GM21576 (cell line): ENCODE measurements around the gene SLFN12L.
"Not testable (repeated sequence)": the region's sequence is repeated elsewhere in the genome, so short reads cannot be mapped to it uniquely, and the experiment has no call there.

ENCODE experiments used
- ATAC-seq: cut with Tn5 transposase; IDR thresholded peaks from one replicate; pipeline ENCODE4 v1.9.1; 2021; ENCODE audit warnings: mild to moderate bottlenecking, moderate library complexity; ENCODE audit not compliant: unreplicated experiment

Gene SLFN12L

GRCh38 chr17:35537601-35538141 lies at the start of gene SLFN12L:
Gene SLFN12L (minus strand): TSS chr17:35537678. CDS start chr17:35522364, 15,314 bp downstream.
- no peak for ATAC-seq

GRCh38 chr17:35586569-35587073 lies 49.1 kb upstream of the SLFN12L start:
- ATAC-seq: no peak

GRCh38 chr17:35584061-35584460 lies 46.6 kb upstream of the SLFN12L start:
- ATAC-seq: no peak

GRCh38 chr17:35578929-35579432 lies 41.5 kb upstream of the SLFN12L start:
- ATAC-seq: no peak

GRCh38 chr17:35578197-35578928 lies 40.9 kb upstream of the SLFN12L start, which contains the start of gene PEX12:
Gene PEX12 (minus strand): TSS chr17:35578571. CDS start chr17:35578021, 550 bp downstream.
- ATAC-seq: peak; percentile 84

- ATAC-seq: no peak
Observed at GRCh38 chr17:35577830-35578196, 40.3 kb upstream of the SLFN12L start.

GRCh38 chr17:35575759-35576158 lies 38.3 kb upstream of the SLFN12L start:
- no peak for ATAC-seq

- ATAC-seq: no peak
Observed at GRCh38 chr17:35569405-35569804, 31.9 kb upstream of the SLFN12L start.

GRCh38 chr17:35568561-35568960 lies 31.1 kb upstream of the SLFN12L start:
- ATAC-seq: no peak

GRCh38 chr17:35566968-35567367 lies 29.5 kb upstream of the SLFN12L start:
- ATAC-seq: no peak

GRCh38 chr17:35563181-35563580 lies 25.7 kb upstream of the SLFN12L start:
- not testable (repeated sequence) for ATAC-seq

GRCh38 chr17:35560703-35561102 lies 23.2 kb upstream of the SLFN12L start, which contains the start of gene SLFN14:
Gene SLFN14 (minus strand): TSS chr17:35560819. CDS start chr17:35558062, 2,757 bp downstream.
- ATAC-seq: no peak

- no peak for ATAC-seq
Observed at GRCh38 chr17:35559495-35560210, 22.2 kb upstream of the SLFN12L start.

- no peak for ATAC-seq
Observed at GRCh38 chr17:35557353-35557752, 19.9 kb upstream of the SLFN12L start.

GRCh38 chr17:35555691-35556090 lies 18.2 kb upstream of the SLFN12L start:
- no peak for ATAC-seq

GRCh38 chr17:35554668-35555067 lies 17.2 kb upstream of the SLFN12L start:
- ATAC-seq: no peak

- no peak for ATAC-seq
Observed at GRCh38 chr17:35553310-35553709, 15.8 kb upstream of the SLFN12L start.

- ATAC-seq: no peak
Observed at GRCh38 chr17:35548978-35549377, 11.5 kb upstream of the SLFN12L start.

GRCh38 chr17:35548208-35548810 lies 10.8 kb upstream of the SLFN12L start:
- no peak for ATAC-seq

GRCh38 chr17:35546487-35546886 lies 9.0 kb upstream of the SLFN12L start:
- no peak for ATAC-seq

GRCh38 chr17:35545150-35545549 lies 7.7 kb upstream of the SLFN12L start:
- ATAC-seq: no peak
